DMS79 treated with DMSO at 0.1 percent for 48 hours (cell line): ENCODE measurements around the gene PRRC2A.
"Not testable (repeated sequence)": the region's sequence is repeated elsewhere in the genome, so short reads cannot be mapped to it uniquely, and the experiment has no call there.

ENCODE experiments used
- DNase-seq: peaks from one replicate; lab custom pipeline; 2025; lab: John Stamatoyannopoulos, UW

PRRC2A gene

GRCh38 chr6:31586008-31586407 lies 34.5 kb upstream of the PRRC2A start, which contains the start of gene LST1:
TSS of gene LST1 (plus strand) at chr6:31586277. CDS start at chr6:31587300, 1,023 bp downstream.
- no peak for DNase-seq

GRCh38 chr6:31586599-31587281 lies 33.8 kb upstream of the PRRC2A start:
- no peak for DNase-seq

GRCh38 chr6:31587791-31588777 lies 32.4 kb upstream of the PRRC2A start:
- DNase-seq: no peak

- DNase-seq: no peak
Observed at GRCh38 chr6:31588871-31589650, 31.5 kb upstream of the PRRC2A start.

GRCh38 chr6:31590691-31591090 lies 29.8 kb upstream of the PRRC2A start:
- not testable (repeated sequence) for DNase-seq

- DNase-seq: no peak
Observed at GRCh38 chr6:31592396-31592771, 28.1 kb upstream of the PRRC2A start.

GRCh38 chr6:31597006-31597405 lies 23.5 kb upstream of the PRRC2A start:
- peak; percentile 3 for DNase-seq

GRCh38 chr6:31607317-31607716 lies 13.2 kb upstream of the PRRC2A start:
- no peak for DNase-seq

GRCh38 chr6:31609519-31610406 lies 10.8 kb upstream of the PRRC2A start:
- peak; percentile 74 for DNase-seq

GRCh38 chr6:31610968-31611367 lies 9.5 kb upstream of the PRRC2A start:
- no peak for DNase-seq

- DNase-seq: no peak
Observed at GRCh38 chr6:31614075-31614619, 6.4 kb upstream of the PRRC2A start.

GRCh38 chr6:31614684-31615578 lies 5.6 kb upstream of the PRRC2A start, which contains the start of gene AIF1:
TSS of gene AIF1 (plus strand) at chr6:31615234. CDS start at chr6:31615330, 96 bp downstream.
- no peak for DNase-seq

- DNase-seq: no peak
Observed at GRCh38 chr6:31615748-31616147, 4.8 kb upstream of the PRRC2A start.

- no peak for DNase-seq
Observed at GRCh38 chr6:31617010-31617409, 3.5 kb upstream of the PRRC2A start.

GRCh38 chr6:31619805-31620585 lies 520 bp upstream of the PRRC2A start:
- DNase-seq: peak; percentile 97

GRCh38 chr6:31621320-31621939 lies 915 bp downstream of the PRRC2A start:
- DNase-seq: no peak

- DNase-seq: no peak
Observed at GRCh38 chr6:31621991-31622390, 1.5 kb downstream of the PRRC2A start.

GRCh38 chr6:31622684-31623091 lies 2.2 kb downstream of the PRRC2A start:
- no peak for DNase-seq
